A673 (cell line): ENCODE measurements around the gene LIX1L. TPM values are rescaled to one million over a fixed set of nuclear protein-coding genes. Genes with fewer than 3 reads are reported as not detected.

Experiments
- BruUV-seq: library from RNA; stranded (reverse); fragments of 400-500 nt; replicated peaks from 2 replicates; lab custom pipeline; 2021; lab: Mats Ljungman, UMichigan
- CTCF ChIA-PET: fragments of 300-600 bp; sonication (Branson Sonifier 250); formaldehyde crosslinking; loops from one replicate; lab custom pipeline; 2022; ENCODE audit warnings: antibody characterized with exemption; lab: Charles Lee
- POLR2A ChIA-PET: fragments of 300-600 bp; sonication (Branson Sonifier 250); formaldehyde crosslinking; loops from one replicate; lab custom pipeline; 2022; ENCODE audit warnings: antibody characterized with exemption; ENCODE audit not compliant: low non-redundant PET; lab: Charles Lee
- DNase-seq: peaks from one replicate; pipeline ENCODE4 v3.0.0-alpha.2; 2015; ENCODE audit warnings: low spot score
- H3K27ac ChIP-seq: fragments of 200-600 bp; sonication (generic); 2 replicates; pipeline ENCODE4 v1.5.1; 2016; ENCODE audit warnings: mixed run types, low read depth, mild to moderate bottlenecking, mixed read lengths, antibody characterized with exemption, low read length; ENCODE audit not compliant: poor library complexity, severe bottlenecking
- H3K27me3 ChIP-seq: fragments of 200-600 bp; sonication (generic); replicated peaks from 2 replicates; pipeline ENCODE4 v1.6.1; 2017; ENCODE audit warnings: mixed run types, low read depth, mild to moderate bottlenecking, mixed read lengths, antibody characterized with exemption, low read length; ENCODE audit not compliant: insufficient read depth, poor library complexity
- H3K36me3 ChIP-seq: fragments of 200-600 bp; sonication (generic); 2 replicates; pipeline ENCODE4 v1.6.1; 2016; ENCODE audit warnings: mixed run types, mild to moderate bottlenecking, mixed read lengths, antibody characterized with exemption, low read length; ENCODE audit not compliant: insufficient read depth, poor library complexity, severe bottlenecking
- H3K4me1 ChIP-seq: fragments of 200-600 bp; sonication (generic); 2 replicates; pipeline ENCODE4 v1.6.1; 2017; ENCODE audit warnings: mixed run types, mild to moderate bottlenecking, mixed read lengths, antibody characterized with exemption, low read length; ENCODE audit not compliant: insufficient read depth, poor library complexity, severe bottlenecking
- H3K4me3 ChIP-seq: fragments of 200-600 bp; sonication (generic); 2 replicates; pipeline ENCODE4 v1.5.1; 2016; ENCODE audit warnings: low read depth, mixed run types, mild to moderate bottlenecking, mixed read lengths, low read length; ENCODE audit not compliant: poor library complexity, severe bottlenecking
- H3K9me3 ChIP-seq: fragments of 200-600 bp; sonication (generic); 2 replicates; pipeline ENCODE4 v1.6.1; 2016; ENCODE audit warnings: mixed run types, low read depth, mild to moderate bottlenecking, mixed read lengths, antibody characterized with exemption, low read length; ENCODE audit not compliant: poor library complexity, severe bottlenecking
- EZH2 ChIP-seq: fragments of 200-600 bp; sonication (generic); IDR thresholded peaks from 2 replicates; pipeline ENCODE4 v1.6.1; 2017; ENCODE audit warnings: borderline replicate concordance, low read depth, mild to moderate bottlenecking, mixed read lengths, antibody characterized with exemption, low read length; ENCODE audit not compliant: poor library complexity, severe bottlenecking
- intact Hi-C: fragments of 100-400 bp; cut with micrococcal nuclease; formaldehyde crosslinking; loops from one replicate; pipeline ENCODE4 v1.10.0; 2022; ENCODE audit not compliant: unreplicated experiment
- total RNA-seq: library from RNA; stranded (reverse); gene quantifications from 2 replicates; pipeline ENCODE4 v1.2.3, GENCODE V29; 2021
- TF ChIP-seq, protein P1 (sequence below): fragments of 300-800, 200-600 bp; sonication (generic); conservative IDR thresholded peaks from 2 replicates; pipeline ENCODE4 v1.5.1; 2017; ENCODE audit warnings: low read depth, mild to moderate bottlenecking, antibody characterized with exemption, low read length, moderate library complexity, mixed read lengths

Gene LIX1L
- total RNA-seq, 1 experiment from 2014 or later = 40.1 TPM

DNA sequence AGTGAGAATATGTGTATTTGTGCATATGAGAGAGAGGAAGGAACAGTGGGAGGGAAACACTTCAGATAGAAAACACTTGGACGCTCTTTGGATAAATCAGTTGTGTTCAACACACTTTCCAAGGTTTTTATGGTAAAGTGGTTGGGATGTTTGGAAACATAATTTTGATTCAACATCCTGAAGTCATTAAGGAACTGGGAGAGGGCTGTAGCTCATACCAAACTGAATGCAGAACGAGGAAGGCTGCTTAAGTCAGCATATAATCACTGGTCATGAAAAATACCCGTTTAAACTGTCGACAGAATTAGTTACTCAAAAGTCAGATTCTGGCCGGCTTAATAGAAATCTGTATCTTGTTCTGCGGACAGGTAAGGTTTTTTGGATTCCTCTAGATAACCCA, 14.9 kb downstream of the LIX1L start:
- ChIA-PET CTCF (no interaction called here), POLR2A (no interaction called here)
- Histone ChIP-seq H3K36me3 (peaks cover 18% of the 10 kb centered on the region), H3K27ac (no peak overlapping the region), H3K4me1 (no peaks in the 10 kb centered on the region), H3K27me3 (no peaks in the 10 kb centered on the region), H3K4me3 (no peak overlapping the region), H3K9me3 (no peaks in the 10 kb centered on the region)
- intact Hi-C loops = no loop called here
- no peak for DNase-seq
- BruUV-seq = no TSS peak
- no peak for TF ChIP-seq EZH2
- TF ChIP-seq, protein P1, sequence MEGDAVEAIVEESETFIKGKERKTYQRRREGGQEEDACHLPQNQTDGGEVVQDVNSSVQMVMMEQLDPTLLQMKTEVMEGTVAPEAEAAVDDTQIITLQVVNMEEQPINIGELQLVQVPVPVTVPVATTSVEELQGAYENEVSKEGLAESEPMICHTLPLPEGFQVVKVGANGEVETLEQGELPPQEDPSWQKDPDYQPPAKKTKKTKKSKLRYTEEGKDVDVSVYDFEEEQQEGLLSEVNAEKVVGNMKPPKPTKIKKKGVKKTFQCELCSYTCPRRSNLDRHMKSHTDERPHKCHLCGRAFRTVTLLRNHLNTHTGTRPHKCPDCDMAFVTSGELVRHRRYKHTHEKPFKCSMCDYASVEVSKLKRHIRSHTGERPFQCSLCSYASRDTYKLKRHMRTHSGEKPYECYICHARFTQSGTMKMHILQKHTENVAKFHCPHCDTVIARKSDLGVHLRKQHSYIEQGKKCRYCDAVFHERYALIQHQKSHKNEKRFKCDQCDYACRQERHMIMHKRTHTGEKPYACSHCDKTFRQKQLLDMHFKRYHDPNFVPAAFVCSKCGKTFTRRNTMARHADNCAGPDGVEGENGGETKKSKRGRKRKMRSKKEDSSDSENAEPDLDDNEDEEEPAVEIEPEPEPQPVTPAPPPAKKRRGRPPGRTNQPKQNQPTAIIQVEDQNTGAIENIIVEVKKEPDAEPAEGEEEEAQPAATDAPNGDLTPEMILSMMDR = no peak

DNA sequence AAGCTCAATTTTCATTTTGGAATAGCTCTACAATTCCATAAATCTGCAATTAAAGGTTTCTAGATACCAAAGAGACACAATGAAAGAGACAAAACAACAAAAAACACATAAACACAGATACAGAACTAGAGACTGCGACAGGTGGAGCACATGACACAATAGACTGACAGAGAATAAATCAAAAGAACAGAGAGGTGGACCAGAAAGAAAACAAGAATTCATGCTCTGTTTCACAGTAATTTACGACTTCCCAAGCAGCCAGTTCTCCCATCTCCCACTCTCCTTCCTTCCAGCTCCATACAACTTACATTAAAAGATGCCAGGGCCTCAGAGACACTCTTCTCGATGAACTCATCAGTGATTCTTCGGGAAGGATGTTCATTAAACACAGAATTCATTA, 15.4 kb downstream of the LIX1L start:
- ChIA-PET POLR2A (no interaction called here), CTCF (no interaction called here)
- Histone ChIP-seq H3K9me3 (no peaks in the 10 kb centered on the region), H3K36me3 (peaks cover 14% of the 10 kb centered on the region), H3K4me3 (no peak overlapping the region), H3K27ac (no peak overlapping the region), H3K27me3 (no peaks in the 10 kb centered on the region), H3K4me1 (no peaks in the 10 kb centered on the region)
- TF ChIP-seq EZH2 = no peak
- TF ChIP-seq, protein P1 = no peak
- DNase-seq = no peak
- no TSS peak for BruUV-seq
- intact Hi-C loops = no loop called here

DNA sequence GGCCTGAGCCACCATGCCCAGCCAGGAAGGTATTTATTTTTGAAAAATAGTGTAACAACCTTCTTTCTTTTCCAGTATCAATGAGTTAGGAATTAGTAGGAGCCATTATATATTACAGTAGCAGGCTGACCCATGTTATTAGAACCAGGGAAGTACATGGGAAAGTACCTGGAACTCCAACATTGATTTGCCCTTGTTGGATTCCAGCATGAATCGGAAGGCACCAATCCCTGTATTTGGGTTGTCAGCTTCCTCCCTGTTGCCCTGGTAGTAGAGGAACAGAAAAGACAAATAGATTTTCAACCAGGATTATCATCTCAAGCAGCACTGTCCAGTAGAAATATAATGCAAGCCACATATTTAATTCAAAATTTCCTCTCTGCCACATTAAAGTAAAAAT, 20.4 kb downstream of the LIX1L start:
- H3K36me3 ChIP-seq = peaks cover 32% of the 10 kb centered on the region
- H3K9me3 ChIP-seq = no peaks in the 10 kb centered on the region
- POLR2A ChIA-PET = no interaction called here
- TF ChIP-seq, protein P1 = no peak
- TF ChIP-seq EZH2 = no peak
- no peaks in the 10 kb centered on the region for H3K27me3 ChIP-seq
- DNase-seq = no peak
- no peaks in the 10 kb centered on the region for H3K4me1 ChIP-seq
- intact Hi-C loops = no loop called here
- CTCF ChIA-PET = no interaction called here
- H3K4me3 ChIP-seq = no peak overlapping the region
- H3K27ac ChIP-seq = no peak overlapping the region
- BruUV-seq = no TSS peak
